Omental fat pad (tissue), 4 donors: ENCODE results near the gene KIFAP3. TPM values are rescaled to one million over a fixed set of nuclear protein-coding genes. Genes with fewer than 3 reads are reported as not detected.
"Not testable (repeated sequence)": the region's sequence is repeated elsewhere in the genome, so short reads cannot be mapped to it uniquely, and the experiment has no call there.

Source experiments
- ATAC-seq: fragments of 150-250 bp; one replicate; pipeline ENCODE4 v1.9.1; 2016; ENCODE audit warnings: mild to moderate bottlenecking, moderate library complexity; ENCODE audit not compliant: low FRiP score
- DNase-seq: peaks from one replicate; pipeline ENCODE4 v3.0.0-alpha.2; 2019; ENCODE audit warnings: low spot score
- total RNA-seq, 4 donors: library from RNA; depleted of rRNA; stranded (reverse); fragments of >200 nt; gene quantifications; one replicate each; pipeline ENCODE4 v1.1.0, GENCODE V29; 2016
- TF ChIP-seq, protein P1 (sequence below), 3 donors: fragments of 450-650 bp; IDR thresholded peaks; one replicate each; pipeline ENCODE4 v1.5.1; 2016 to 2017; ENCODE audit warnings: antibody characterized with exemption in 3 of 3, mild to moderate bottlenecking in 3 of 3, moderate library complexity in 2 of 3

The KIFAP3 gene
- total RNA-seq, 4 donors from 2014 or later: 20.5 to 34.0 (median 25.6) TPM

DNA sequence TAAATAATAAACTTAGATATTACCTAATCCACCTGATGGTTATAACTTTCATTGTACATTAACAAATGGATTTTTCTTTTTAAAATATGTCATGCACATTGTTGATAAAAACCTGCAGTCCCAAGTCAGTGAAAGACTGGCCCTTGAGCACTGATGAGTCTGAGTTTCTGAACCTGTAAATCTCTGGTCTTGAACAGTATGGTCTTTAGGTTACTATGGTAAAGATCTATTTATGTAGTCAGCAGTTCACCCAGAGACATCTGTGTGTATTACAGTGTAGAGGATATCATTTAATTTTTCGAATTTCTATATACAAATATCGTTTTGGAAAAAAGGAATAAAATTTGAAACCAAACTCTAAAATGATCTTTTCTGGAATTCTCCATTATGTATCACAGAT is 150.4 kb downstream of the KIFAP3 start:
- no peak for ATAC-seq
- no peak for DNase-seq
- TF ChIP-seq, protein P1, sequence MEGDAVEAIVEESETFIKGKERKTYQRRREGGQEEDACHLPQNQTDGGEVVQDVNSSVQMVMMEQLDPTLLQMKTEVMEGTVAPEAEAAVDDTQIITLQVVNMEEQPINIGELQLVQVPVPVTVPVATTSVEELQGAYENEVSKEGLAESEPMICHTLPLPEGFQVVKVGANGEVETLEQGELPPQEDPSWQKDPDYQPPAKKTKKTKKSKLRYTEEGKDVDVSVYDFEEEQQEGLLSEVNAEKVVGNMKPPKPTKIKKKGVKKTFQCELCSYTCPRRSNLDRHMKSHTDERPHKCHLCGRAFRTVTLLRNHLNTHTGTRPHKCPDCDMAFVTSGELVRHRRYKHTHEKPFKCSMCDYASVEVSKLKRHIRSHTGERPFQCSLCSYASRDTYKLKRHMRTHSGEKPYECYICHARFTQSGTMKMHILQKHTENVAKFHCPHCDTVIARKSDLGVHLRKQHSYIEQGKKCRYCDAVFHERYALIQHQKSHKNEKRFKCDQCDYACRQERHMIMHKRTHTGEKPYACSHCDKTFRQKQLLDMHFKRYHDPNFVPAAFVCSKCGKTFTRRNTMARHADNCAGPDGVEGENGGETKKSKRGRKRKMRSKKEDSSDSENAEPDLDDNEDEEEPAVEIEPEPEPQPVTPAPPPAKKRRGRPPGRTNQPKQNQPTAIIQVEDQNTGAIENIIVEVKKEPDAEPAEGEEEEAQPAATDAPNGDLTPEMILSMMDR (IDR thresholded peaks at IDR 0.05): no peak

- no peak for ATAC-seq
- DNase-seq: no peak
- TF ChIP-seq, protein P1 (IDR thresholded peaks at IDR 0.05): no peak
These were observed 153.4 kb downstream of the KIFAP3 start for GRCh38 chr1:169921080-169921479.

DNA sequence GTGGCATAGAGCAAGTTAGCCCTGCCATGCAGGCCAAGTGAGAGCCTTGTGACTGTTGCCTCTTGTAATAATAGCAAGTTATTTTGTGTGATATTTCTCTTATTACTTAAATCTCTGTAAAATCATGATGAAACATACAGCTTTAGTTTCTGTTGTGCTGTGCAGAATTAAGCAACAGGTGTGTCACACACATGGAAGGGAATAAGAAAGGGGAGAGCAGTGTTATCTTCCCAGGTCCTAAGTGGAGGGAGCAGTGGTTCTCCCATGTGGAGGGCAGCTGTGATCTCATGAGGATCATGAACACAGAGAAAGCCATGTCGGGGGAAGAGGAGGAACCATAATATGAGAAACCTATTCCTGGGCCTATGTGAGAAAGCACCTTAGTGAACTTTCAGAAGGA is 155.6 kb downstream of the KIFAP3 start:
- no peak for DNase-seq
- ATAC-seq: no peak
- TF ChIP-seq, protein P1 (IDR thresholded peaks at IDR 0.05): no peak

GRCh38 chr1:169918220-169918619 is 156.3 kb downstream of the KIFAP3 start:
- not testable (repeated sequence) for ATAC-seq, DNase-seq

- ATAC-seq (no peak), DNase-seq (no peak)
- TF ChIP-seq, protein P1 (IDR thresholded peaks at IDR 0.05): no peak
These were observed 159.3 kb downstream of the KIFAP3 start for GRCh38 chr1:169915150-169915549.

DNA sequence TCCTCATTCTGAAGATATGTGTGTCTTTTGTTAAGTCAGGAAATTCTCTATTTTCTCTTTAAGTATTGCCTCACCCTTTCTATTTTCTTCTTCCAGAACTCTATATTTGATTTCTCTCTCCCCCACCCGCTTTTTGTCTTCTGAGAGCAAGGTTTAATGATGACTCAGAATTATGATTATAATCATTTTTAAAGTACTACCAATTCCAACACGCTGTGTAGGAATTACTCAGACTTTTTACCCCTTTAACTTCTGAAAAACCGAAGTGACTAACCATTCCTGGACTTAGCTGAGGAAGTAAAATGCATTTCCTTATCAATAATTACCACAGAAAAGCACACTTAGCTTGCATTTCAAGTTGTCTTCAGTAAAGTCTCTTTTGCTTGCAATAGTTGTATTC is 160.0 kb downstream of the KIFAP3 start:
- ATAC-seq: no peak
- TF ChIP-seq, protein P1 (IDR thresholded peaks at IDR 0.05): no peak
- no peak for DNase-seq

- TF ChIP-seq, protein P1 (IDR thresholded peaks at IDR 0.05): no peak
- ATAC-seq (no peak), DNase-seq (no peak)
These were observed 165.0 kb downstream of the KIFAP3 start for GRCh38 chr1:169909499-169909898.

GRCh38 chr1:169906938-169907337 is 167.6 kb downstream of the KIFAP3 start:
- no peak for DNase-seq
- TF ChIP-seq, protein P1 (IDR thresholded peaks at IDR 0.05): no peak
- ATAC-seq: no peak
